ENCODE measurements around the gene BCAS4.
"Not testable (repeated sequence)": the region's sequence is repeated elsewhere in the genome, so short reads cannot be mapped to it uniquely, and the experiment has no call there.

The BCAS4 gene

DNA sequence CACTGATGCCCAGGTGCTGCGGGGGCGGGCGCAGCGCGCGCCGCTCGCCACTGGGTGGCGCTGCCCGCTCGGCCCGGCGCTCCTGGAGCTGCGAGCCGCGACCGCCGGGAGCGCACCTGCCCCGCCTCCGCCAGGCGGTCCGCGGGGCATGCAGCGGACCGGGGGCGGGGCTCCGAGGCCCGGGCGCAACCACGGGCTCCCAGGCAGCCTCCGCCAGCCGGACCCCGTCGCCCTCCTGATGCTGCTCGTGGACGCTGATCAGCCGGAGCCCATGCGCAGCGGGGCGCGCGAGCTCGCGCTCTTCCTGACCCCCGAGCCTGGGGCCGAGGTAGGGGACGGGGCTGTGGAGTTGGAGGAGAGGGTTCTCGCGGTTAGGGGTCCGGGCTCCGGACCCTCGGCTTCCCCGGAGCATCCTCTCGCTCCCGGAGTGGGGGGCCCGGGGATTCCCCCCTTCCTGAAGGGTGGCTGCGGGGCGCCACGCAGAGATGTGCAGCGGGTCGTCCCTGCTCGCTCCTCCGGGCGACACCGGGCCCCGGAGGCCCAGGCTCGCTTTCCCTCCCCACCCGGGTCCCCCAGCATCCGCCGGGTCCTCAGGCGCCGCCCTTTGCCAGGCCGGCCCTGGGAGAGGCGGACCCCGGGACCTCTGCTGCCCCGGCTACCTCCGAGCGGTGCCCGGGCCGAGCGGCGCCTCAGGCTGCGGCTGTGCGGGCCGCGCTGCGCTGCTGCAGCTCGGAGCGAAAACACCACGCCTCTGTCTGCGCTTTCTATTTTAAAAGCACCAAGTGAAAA lies at the start of gene BCAS4:
BCAS4 (plus strand) TSS at position 216 of the 789 bp plus-strand sequence; CDS start at position 239, 23 bp downstream.
- DNase-seq, result peak; percentile 81

GRCh38 chr20:50745634-50746137 lies 49.2 kb upstream of the BCAS4 start:
- DNase-seq, result no peak

DNA sequence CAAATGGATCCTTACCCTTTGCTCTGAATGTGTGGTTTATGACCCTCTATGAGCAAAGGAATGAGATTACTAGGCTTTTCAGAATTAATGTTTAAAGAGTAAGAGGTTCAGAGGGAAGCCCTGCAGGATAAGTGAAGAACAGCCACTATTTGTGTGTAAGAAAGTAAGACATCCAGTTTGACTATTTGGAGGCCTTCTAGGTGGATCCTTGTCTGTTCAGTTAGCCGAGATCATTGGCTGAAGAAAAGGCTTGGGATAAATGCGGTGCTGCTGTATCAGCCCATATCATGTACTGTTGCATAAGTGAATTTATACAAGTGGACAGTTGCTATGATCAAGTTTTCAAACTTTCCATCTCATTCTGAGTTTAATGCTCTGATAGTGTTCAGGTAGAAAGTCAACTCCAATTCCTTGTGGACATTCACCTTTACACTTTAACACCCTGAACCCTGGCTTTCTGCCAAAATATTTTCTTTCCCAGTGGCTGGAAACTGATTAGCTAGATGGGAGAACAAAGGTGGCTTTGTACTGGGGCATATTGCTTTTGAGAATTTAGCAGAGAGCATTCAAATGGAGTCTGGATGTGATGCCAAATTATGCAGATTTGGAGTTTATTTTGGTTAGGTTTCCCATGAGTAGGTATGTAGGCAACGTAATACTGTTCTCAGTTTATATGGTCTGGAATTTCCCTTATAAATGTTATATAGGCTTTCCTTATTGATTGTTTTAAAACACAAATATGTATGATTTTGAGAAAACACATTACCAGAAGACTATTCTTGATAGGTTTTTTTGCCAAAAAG lies 48.5 kb upstream of the BCAS4 start:
- no peak for DNase-seq

GRCh38 chr20:50747275-50747674 lies 47.6 kb upstream of the BCAS4 start:
- DNase-seq, result no peak

DNA sequence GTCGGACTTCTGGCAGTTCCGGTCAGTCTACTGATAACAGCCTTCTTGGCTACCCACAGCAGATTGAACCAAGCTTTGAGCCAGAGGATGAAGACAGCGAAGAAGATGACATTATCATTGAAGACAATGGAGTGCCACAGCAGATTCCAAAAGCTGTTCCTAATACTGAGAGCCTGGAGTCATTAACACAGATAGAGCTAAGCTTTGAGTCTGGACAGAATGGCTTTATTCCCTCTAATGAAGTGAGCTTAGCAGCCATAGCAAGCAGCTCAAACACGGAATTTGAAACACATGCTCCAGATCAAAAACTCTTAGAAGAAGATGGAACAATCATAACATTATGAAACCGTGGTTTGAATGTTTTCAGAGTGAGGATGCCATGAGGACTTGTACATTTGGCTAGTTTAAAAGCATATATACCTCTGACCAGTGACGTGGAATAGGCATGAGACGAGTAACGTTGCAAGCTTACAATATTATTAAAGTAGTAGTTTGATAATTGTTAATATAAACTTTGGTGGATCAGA lies 44.7 kb upstream of the BCAS4 start:
- no peak for DNase-seq

GRCh38 chr20:50753152-50753551 lies 41.7 kb upstream of the BCAS4 start:
- DNase-seq, result no peak

GRCh38 chr20:50754420-50754819 lies 40.4 kb upstream of the BCAS4 start:
- DNase-seq, result no peak

- DNase-seq, result no peak
These were observed 38.4 kb upstream of the BCAS4 start for GRCh38 chr20:50756447-50756846.

DNA sequence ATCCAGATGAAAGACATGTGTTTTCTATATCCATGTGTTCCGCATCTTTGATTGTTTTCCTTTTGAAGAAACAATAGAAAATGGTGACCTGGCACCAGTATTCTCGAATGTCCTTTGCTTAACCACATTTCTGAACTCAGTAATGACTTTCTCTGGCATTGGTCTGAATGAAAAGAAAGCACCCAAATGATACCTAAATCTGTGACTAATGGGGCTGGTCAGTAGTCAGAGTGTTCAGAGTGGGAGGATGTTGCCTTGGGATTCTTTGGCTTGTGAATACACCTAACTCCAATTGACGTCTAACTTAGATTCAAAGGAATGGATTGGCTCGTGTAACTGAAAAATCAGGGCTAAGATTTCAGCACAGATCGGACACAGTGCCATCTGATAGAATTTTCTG lies 36.4 kb upstream of the BCAS4 start:
- DNase-seq, result no peak

DNA sequence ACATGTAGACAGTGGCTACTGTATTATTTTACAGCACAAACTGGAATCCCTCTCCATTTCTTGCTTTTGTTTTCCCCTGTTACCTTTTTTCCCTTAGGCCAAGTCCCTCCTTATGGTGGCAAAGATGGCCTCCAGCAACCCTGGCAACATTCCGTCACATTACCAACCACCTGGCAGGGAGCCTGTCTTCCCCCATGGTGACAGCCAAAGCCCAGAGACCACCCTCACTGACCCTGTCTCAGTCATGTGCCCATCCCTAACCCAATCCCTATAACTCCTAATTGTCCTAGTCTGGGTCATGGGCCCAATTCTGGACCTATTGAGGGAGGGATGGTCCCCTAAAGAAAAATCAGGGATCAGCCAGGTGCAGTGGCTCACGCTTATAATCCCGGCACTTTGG lies 35.9 kb upstream of the BCAS4 start:
- no peak for DNase-seq

GRCh38 chr20:50759678-50760077 lies 35.2 kb upstream of the BCAS4 start:
- DNase-seq, result no peak

DNA sequence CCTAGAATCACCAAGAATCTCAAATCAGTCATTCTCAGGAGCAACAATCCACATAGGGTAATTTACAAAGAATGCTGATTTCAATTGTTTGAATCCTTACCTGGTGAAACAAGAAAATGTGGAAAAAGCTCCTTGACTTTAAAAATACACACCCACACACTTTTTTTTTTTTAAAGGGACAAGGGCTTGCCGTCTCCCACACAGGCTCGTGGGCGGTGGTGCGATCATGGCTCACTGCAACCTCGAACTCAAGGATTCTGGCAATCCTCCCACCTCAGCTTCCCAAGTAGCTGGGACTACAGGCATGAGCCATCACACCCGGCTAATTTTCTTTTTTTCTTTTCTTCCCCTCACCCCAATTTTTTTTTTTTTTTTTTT lies 32.8 kb upstream of the BCAS4 start:
- DNase-seq, result peak; percentile 48

- DNase-seq, result peak; percentile 61
These were observed 32.2 kb upstream of the BCAS4 start for GRCh38 chr20:50762435-50763220.

- DNase-seq, result not testable (repeated sequence)
These were observed 31.1 kb upstream of the BCAS4 start for GRCh38 chr20:50763550-50764458.

DNA sequence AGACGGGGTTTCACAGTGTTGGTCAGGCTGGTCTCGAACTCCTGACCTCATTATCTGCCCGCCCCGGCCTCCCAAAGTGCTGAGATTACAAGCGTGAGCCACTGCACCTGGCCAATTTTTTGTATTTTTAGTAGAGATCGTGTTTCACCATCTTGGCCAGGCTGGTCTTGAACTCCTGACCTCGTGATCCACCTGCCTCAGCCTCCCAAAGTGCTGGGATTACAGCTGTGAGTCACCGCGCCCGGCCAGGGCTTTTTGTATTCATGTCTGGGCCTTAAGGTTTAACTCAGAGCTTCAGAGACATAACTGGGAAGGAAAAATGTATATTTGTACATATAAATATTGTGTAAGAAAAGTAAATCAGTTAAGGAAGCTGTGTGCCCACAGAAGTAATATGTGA lies 29.6 kb upstream of the BCAS4 start:
- DNase-seq, result not testable (repeated sequence)

DNA sequence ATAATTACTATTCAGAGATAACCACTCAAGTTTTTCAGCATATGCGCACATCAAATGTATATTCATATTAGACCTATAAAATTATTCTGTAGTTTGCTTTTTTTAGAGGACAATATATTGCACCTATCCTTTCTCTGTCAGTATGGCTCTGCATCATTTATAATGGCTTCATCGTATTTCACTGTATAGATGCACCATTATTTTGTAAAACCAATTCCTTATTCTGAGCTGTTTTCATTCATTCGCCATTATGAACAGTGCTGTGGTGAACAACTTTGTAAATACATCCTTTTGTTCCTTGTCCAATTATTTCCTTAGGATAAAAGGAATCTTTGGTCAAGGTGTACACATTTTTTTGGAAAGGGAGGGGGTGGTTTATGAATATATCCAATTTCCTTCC lies 29.2 kb upstream of the BCAS4 start:
- no peak for DNase-seq

DNA sequence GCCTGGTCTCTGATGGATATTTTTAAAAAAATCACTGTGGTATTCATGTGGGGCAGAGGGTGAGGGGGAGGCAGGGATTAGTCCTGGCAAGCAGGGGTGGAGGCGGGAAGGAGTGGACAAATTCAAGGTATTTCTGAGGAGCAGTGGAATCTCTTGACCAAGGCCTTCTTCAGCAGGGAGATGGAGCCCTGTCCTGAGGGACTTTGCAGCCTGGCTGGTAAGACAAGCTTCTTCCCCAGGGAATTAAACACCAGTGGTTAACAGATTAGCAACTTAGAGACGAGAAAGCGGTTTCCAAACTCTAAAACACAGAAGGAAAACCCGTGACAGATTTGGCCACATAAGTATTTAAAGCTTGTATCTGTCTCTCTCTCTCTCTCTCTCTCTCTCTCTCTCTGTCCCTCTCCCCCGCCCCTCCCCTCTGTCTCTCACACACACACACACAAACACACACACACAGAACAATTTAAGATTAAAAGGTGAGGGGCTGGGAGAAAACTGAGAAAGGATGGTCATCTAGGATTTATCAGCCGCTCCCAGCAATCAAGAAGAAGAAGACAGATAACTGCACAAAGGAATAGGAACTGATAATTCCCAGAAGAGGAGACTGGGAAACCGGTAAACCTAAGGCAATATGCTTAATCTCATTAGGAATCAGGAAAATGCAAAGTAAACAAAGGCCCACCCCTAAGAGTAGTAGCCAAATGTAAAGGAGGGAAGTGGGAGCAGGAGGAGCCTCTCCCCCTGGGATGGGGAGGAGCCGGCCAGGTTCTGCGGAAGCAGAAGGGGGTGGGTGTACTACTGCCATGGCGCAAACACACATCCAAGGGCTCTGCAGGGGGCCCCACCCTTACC lies 27.7 kb upstream of the BCAS4 start:
- peak; percentile 26 for DNase-seq

- DNase-seq, result not testable (repeated sequence)
These were observed 25.9 kb upstream of the BCAS4 start for GRCh38 chr20:50768991-50769390.

- not testable (repeated sequence) for DNase-seq
These were observed 25.2 kb upstream of the BCAS4 start for GRCh38 chr20:50769551-50770085.

DNA sequence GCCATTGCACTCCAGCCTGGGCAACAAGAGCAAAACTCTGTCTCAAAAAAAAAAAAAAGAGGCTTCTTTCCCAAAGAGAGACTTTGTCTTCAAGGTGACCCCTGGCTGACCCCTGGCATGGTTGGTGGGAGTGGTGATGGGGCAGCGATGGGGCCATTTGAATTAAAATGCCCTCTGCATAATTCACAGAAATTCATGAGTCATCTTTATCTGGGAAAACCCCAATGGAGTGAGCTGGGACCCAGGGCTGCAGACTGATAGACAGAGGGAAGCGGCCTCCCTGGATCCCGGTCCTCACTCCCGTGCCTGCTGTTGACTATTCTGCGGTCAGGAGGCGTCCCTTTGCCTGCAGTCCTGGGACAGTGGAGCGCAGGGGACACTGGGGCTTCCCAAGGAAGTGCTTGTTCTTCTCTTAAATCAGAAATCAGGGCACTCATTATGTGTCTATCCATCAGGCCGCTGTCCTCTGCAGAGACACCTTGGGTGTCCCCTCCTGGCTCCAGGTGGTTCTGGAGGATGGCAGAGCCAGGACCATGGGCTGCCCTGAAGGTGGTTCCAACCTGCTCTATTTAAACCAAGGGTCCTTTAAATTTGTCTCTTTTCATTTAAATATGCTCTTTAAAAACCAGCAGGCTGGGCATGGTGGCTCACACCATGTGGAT lies 23.3 kb upstream of the BCAS4 start:
- peak; percentile 36 for DNase-seq

Data from fibroblast of skin of right biceps (primary cell).